Small intestine (tissue), 7 donors: Measurements from ENCODE around the gene CAMTA2. TPM values are rescaled to one million over a fixed set of nuclear protein-coding genes. Genes with fewer than 3 reads are reported as not detected.
A peak's percentile ranks its signal among the peaks of the same experiment; 100 is the strongest.
"Not testable (repeated sequence)": the region's sequence is repeated elsewhere in the genome, so short reads cannot be mapped to it uniquely, and the experiment has no call there.

Source experiments
- DNase-seq, 2 donors: peaks; one replicate each; pipeline versions ENCODE4 v3.0.0 to v3.0.0-alpha.2; 2013
- FAIRE-seq: peaks from 2 replicates; lab custom pipeline; 2012; peaks lifted over from hg19 to GRCh38; lab: Jason Lieb, UNC
- H3K27ac ChIP-seq, 3 donors: one replicate each; pipeline ENCODE4 v1.5.1; 2013; ENCODE audit warnings: low read length in 2 of 3, mild to moderate bottlenecking in 2 of 3, control low read depth in 1 of 3, inconsistent platforms in 1 of 3, low read depth in 1 of 3, moderate library complexity in 1 of 3
- H3K27me3 ChIP-seq, 3 donors: one replicate each; pipeline ENCODE4 v1.6.1; 2013; ENCODE audit warnings: low read length in 3 of 3, inconsistent platforms in 1 of 3; ENCODE audit not compliant: control insufficient read depth in 3 of 3, insufficient read depth in 3 of 3
- H3K36me3 ChIP-seq, 3 donors: one replicate each; pipeline ENCODE4 v1.6.1; 2013; ENCODE audit warnings: low read length in 3 of 3, inconsistent platforms in 1 of 3, low read depth in 1 of 3, mild to moderate bottlenecking in 1 of 3, moderate library complexity in 1 of 3; ENCODE audit not compliant: control insufficient read depth in 3 of 3, insufficient read depth in 2 of 3
- H3K4me1 ChIP-seq, 3 donors: one replicate each; pipeline ENCODE4 v1.6.1; 2013; ENCODE audit warnings: low read length in 2 of 3, inconsistent platforms in 1 of 3, low read depth in 1 of 3, mild to moderate bottlenecking in 1 of 3, moderate library complexity in 1 of 3; ENCODE audit not compliant: control insufficient read depth in 3 of 3, insufficient read depth in 2 of 3
- H3K4me3 ChIP-seq, 3 donors: one replicate each; pipeline ENCODE4 v1.5.1; 2013; ENCODE audit warnings: low read length in 3 of 3, control low read depth in 1 of 3, inconsistent platforms in 1 of 3, low read depth in 1 of 3, mild to moderate bottlenecking in 1 of 3, moderate library complexity in 1 of 3
- H3K9me3 ChIP-seq, 2 donors: one replicate each; pipeline ENCODE4 v1.6.1; 2013; ENCODE audit warnings: low read depth in 1 of 2, low read length in 1 of 2; ENCODE audit not compliant: control insufficient read depth in 2 of 2, insufficient read depth in 1 of 2
- whole genome bisulfite sequencing, 3 donors: extraction: QIAGEN DNeasy Blood & Tissue Kit; methylation state at CpG; one replicate each; pipeline ENCODE4 v1.1.7; 2013; 5-methylcytosine and 5-hydroxymethylcytosine counted together
- polyA plus RNA-seq, 4 donors: library from polyadenylated mRNA; stranded (reverse) in 3 of 4; unstranded in 1 of 4; fragments of 200-250 nt in 3 of 4; fragments of 120-200 nt in 1 of 4; gene quantifications; one replicate each; pipeline versions ENCODE4 v1.2.1 to v1.2.3, GENCODE V29; 2013
- donor health status: healthy with polysubstance abuse.
- donor health status: control.
- donor health status: control.
- donor health status: Bipolar disorder and iron deficiency.
- donor health status: healthy.

The CAMTA2 gene
- polyA plus RNA-seq, 4 donors = 34.1 to 93.7 (median 58.6) TPM

DNA sequence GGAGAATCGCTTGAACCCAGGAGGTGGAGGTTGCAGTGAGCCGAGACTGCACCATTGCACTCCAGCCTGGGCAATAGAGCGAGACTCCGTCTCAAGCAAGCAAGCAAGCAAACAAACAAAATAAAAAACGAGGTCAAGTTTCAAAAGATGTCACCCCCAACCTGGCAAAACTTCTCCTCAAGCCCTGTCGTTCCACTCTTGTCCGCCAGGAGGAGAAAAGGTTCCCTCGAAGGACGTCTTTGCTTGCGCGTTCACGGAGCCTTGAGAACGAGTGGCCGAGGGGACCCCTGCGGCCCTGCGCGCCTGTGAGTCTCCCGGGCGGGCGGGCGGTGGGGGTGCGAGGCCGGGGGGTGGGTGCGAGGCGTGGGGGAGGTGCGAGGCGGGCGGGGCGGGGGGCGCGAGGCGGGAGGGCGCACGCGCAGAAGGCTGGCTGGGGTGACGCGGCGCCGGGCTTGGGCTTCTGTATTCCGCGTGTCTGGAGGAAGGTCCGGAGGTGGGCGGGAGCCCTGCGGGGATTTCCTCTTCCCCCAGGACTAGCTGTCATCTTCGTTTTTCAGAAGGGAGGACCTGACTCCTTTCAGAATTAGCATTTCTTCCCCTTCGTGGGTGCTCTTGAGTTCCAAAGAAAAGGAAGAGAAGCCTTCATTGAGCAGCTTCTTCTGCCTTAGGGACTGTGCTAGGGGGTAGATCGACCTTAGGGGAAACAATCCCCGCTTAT is 44.0 kb upstream of the CAMTA2 start:
- Histone ChIP-seq H3K27me3 (no peaks in the 10 kb centered on the region), H3K36me3 (peaks cover 0 to 10% (median 0%) of the 10 kb centered on the region in 3 donors), H3K4me3 (peak overlapping the region; percentile 52 to 68 (median 61)), H3K4me1 (peaks cover 0 to 8% (median 3%) of the 10 kb centered on the region in 3 donors), H3K9me3 (no peaks in the 10 kb centered on the region), H3K27ac (peak overlapping the region; percentile 28 to 53 (median 52))
- 3 to 4% (median 4%) methylated on average over 22 to 48 of the region's 48 CpGs for WGBS, 3 donors
- FAIRE-seq (no peak), DNase-seq (peak; percentile 88 to 91)

DNA sequence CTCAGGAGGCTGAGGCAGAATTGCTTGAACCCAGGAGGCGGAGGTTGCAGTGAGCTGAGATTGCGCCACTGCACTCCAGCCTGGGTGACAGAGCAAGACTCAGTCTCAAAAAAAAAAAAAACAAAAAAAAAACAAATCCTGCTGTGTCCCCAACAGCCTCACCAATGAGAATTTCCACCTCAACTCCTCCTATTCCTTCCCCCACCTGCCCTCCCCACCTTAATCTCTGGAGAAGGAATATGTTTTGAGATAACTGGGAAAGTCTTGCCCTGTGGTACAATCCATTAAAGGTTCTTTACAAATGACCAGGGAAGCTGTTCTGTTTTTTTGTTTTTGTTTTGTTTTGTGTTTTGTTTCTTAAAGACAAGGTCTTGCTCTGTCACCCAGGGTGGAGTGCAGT is 42.7 kb upstream of the CAMTA2 start:
- H3K4me3 ChIP-seq, H3K4me1 ChIP-seq, DNase-seq, H3K27me3 ChIP-seq, H3K9me3 ChIP-seq, H3K27ac ChIP-seq, FAIRE-seq: not testable (repeated sequence)
- peaks cover 0 to 12% (median 0%) of the 10 kb centered on the region in 3 donors for H3K36me3 ChIP-seq
- 80 to 100% (median 91%) methylated on average over 1 to 2 of the region's 2 CpGs for WGBS, 3 donors

DNA sequence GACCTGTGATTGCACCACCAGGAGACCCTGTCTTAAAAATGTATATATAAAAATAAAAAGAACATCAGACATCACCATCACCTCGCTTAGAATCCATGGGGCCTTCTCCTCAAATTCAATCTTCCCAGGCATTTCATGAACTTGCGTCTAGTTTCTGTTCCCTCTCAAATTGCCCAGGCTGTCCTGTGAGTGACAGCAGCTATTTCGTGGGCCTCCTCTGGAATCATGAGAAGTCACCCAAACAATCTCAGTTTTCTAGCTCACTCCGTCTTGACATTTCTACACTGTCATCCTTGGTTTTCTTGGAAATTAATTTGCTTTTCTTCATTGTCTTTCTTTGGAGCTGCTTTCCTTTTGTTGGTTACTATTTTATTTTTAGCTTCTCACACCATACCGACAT is 40.4 kb upstream of the CAMTA2 start:
- FAIRE-seq (no peak), DNase-seq (no peak)
- H3K36me3 ChIP-seq = peaks cover 3 to 26% (median 9%) of the 10 kb centered on the region in 3 donors
- H3K9me3 ChIP-seq = no peaks in the 10 kb centered on the region
- peaks cover 0 to 8% (median 1%) of the 10 kb centered on the region in 3 donors for H3K4me1 ChIP-seq
- H3K27ac ChIP-seq = no peak overlapping the region
- no peak overlapping the region for H3K4me3 ChIP-seq
- 72 to 88% (median 81%) methylated on average over 5 of the region's 5 CpGs for WGBS, 3 donors
- no peaks in the 10 kb centered on the region for H3K27me3 ChIP-seq

DNA sequence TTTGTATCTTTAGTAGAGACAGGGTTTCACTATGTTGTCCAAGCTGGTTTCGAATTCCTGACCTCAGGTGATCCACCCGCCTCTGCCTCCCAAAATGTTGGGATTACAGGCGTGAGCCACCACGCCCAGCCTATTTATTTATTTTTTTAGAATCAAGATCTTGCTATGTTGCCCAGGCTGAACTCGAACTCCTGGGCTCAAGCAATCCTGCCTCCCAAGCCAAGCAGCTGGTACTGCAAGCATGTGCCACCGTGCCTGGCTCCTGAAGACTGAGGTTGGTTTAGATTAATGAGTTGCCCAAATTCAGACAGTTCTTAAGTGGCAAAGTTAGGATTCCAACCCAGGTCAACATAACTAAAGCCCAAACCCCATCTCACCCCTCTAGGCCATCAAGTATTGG is 39.8 kb upstream of the CAMTA2 start:
- FAIRE-seq = no peak

DNA sequence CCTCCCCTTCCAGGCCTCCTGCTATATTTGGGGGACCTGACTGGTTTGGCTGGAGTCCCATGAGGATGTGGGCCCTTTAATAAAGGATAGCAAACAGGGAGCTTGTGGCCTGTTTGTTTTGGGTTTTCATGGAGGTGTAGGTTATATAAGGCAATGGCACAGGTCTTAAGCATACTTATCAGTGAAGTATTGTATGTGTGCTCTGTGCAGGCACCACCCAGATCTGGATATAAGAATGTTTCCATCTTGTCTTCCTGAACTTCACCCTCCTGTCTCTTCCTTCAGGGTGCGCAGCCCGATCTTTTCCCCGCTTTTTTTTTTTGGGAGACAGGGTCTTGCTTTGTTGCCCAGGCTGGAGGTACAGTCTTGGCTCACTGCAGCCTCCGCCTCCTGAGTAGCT is 37.1 kb upstream of the CAMTA2 start:
- DNase-seq (no peak), FAIRE-seq (no peak)
- Histone ChIP-seq H3K36me3 (peaks cover 14 to 55% (median 19%) of the 10 kb centered on the region in 3 donors), H3K27ac (no peak overlapping the region), H3K9me3 (no peaks in the 10 kb centered on the region), H3K4me3 (no peak overlapping the region), H3K4me1 (no peaks in the 10 kb centered on the region), H3K27me3 (no peaks in the 10 kb centered on the region)
- WGBS, 3 donors = 91 to 97% (median 95%) methylated on average over 4 of the region's 4 CpGs

More for the DNA sequence above, 39.8 kb upstream of the CAMTA2 start:
- no peaks in the 10 kb centered on the region for H3K27me3 ChIP-seq
- H3K4me3 ChIP-seq = no peak overlapping the region
- H3K4me1 ChIP-seq = peaks cover 0 to 6% (median 0%) of the 10 kb centered on the region in 3 donors
- no peaks in the 10 kb centered on the region for H3K9me3 ChIP-seq
- DNase-seq = no peak
- H3K36me3 ChIP-seq = peaks cover 5 to 29% (median 10%) of the 10 kb centered on the region in 3 donors
- WGBS, 3 donors = 82 to 84% (median 82%) methylated on average over 6 of the region's 6 CpGs
- H3K27ac ChIP-seq = no peak overlapping the region

DNA sequence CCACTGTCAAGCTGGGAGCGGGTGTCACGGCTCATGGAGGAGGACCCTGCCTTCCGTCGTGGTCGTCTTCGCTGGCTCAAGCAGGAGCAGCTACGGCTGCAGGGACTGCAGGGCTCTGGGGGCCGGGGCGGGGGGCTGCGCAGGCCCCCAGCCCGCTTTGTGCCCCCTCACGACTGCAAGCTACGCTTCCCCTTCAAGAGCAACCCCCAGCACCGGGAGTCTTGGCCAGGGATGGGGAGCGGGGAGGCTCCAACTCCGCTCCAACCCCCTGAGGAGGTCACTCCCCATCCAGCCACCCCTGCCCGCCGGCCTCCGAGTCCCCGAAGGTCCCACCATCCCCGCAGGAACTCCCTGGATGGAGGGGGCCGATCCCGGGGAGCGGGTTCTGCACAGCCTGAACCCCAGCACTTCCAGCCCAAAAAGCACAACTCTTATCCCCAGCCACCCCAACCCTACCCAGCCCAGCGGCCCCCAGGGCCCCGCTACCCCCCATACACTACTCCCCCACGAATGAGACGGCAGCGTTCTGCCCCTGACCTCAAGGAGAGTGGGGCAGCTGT is 36.2 kb upstream of the CAMTA2 start:
- WGBS, 3 donors = 89 to 94% (median 92%) methylated on average over 20 to 29 of the region's 29 CpGs
- FAIRE-seq = no peak

DNA sequence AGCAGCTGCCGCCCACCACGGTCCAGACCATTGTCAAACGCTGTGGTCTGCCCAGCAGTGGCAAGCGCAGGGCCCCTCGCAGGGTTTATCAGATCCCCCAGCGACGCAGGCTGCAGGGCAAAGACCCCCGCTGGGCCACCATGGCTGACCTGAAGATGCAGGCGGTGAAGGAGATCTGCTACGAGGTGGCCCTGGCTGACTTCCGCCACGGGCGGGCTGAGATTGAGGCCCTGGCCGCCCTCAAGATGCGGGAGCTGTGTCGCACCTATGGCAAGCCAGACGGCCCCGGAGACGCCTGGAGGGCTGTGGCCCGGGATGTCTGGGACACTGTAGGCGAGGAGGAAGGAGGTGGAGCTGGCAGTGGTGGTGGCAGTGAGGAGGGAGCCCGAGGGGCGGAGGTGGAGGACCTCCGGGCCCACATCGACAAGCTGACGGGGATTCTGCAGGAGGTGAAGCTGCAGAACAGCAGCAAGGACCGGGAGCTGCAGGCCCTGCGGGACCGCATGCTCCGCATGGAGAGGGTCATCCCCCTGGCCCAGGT is 34.8 kb upstream of the CAMTA2 start:
- FAIRE-seq (no peak), DNase-seq (no peak)

More for the DNA sequence above, 36.2 kb upstream of the CAMTA2 start:
- Histone ChIP-seq H3K4me1 (no peaks in the 10 kb centered on the region), H3K4me3 (no peak overlapping the region), H3K27ac (no peak overlapping the region), H3K27me3 (no peaks in the 10 kb centered on the region), H3K36me3 (peaks cover 17 to 64% (median 20%) of the 10 kb centered on the region in 3 donors), H3K9me3 (no peaks in the 10 kb centered on the region)
- DNase-seq = no peak

DNA sequence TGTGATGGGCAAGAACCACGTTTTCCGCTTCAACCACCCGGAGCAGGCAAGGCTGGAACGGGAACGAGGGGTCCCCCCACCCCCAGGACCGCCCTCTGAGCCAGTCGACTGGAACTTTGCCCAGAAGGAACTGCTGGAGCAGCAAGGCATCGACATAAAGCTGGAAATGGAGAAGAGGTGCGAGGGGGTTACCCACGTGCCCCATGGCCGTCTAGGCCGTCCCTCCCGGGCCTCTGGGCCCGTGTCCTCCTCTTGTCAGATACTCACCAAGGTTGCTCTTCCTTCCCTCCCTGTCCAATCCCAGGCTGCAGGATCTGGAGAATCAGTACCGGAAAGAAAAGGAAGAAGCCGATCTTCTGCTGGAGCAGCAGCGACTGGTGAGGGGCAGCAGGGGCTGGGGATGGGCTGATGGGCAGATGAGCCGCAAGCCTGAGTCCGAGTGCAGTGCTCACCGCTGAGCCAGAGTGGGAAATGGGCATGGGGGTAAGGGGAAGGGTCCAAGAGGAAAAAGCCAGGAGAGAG is 33.1 kb upstream of the CAMTA2 start:
- WGBS, 3 donors = 85 to 91% (median 89%) methylated on average over 20 of the region's 20 CpGs
- Histone ChIP-seq H3K4me3 (no peak overlapping the region), H3K36me3 (peaks cover 21 to 85% (median 28%) of the 10 kb centered on the region in 3 donors), H3K27me3 (no peaks in the 10 kb centered on the region), H3K27ac (no peak overlapping the region), H3K4me1 (no peaks in the 10 kb centered on the region), H3K9me3 (no peaks in the 10 kb centered on the region)
- DNase-seq (no peak), FAIRE-seq (no peak)

More for the DNA sequence above, 34.8 kb upstream of the CAMTA2 start:
- Histone ChIP-seq H3K27me3 (no peaks in the 10 kb centered on the region), H3K4me3 (no peak overlapping the region), H3K4me1 (no peaks in the 10 kb centered on the region), H3K36me3 (peaks cover 21 to 74% (median 25%) of the 10 kb centered on the region in 3 donors), H3K9me3 (no peaks in the 10 kb centered on the region), H3K27ac (no peak overlapping the region)
- 95 to 96% (median 95%) methylated on average over 29 to 30 of the region's 30 CpGs for WGBS, 3 donors
